ENCODE measurements around the gene GPI. TPM values are rescaled to one million over a fixed set of nuclear protein-coding genes. Genes with fewer than 3 reads are reported as not detected.
"Not testable (repeated sequence)": the region's sequence is repeated elsewhere in the genome, so short reads cannot be mapped to it uniquely, and the experiment has no call there.

Gene GPI
- polyA plus RNA-seq, 5 donors, result 73.2 to 114 (median 105) TPM

DNA sequence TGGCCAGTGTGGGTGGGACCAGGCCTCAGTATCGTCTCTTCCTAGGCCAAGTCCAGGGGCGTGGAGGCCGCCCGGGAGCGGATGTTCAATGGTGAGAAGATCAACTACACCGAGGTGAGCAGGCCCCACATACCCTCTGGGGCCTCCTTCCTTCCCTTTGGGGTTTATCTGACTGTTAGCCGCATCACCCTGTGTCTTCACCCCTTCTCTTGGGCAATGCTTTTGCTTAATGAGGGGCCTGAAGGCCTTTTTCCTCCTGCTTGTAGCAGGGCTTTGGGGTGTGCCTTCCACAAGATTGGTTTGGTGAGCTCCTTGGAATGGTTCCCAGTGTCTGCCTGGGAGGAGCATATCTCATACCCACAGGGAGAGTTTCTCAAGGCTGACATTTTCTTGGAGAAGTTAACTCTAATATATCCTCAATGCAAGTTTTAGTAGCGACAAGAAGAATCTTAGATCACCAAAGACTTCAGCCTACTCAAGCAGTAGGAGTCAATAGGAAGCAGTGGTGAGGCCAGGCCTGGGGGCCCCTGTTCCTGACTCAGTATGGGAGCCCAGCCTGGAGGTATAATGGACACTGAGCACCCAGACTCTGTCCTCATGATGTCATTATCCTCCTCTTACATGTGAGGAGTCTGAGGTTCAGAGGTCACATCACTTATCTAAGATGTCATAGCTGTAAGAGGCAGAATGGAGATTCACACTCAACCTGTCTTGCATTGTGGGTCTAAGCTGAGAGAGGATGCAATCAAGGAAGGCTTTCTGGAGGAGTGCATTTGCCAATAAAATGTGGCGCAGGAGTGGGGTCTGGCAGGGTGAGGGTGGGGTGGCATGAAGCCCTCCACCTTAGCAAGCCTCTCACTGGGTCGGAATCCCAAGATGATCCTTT, 2.0 kb downstream of the GPI start:
- no peak for DNase-seq

DNA sequence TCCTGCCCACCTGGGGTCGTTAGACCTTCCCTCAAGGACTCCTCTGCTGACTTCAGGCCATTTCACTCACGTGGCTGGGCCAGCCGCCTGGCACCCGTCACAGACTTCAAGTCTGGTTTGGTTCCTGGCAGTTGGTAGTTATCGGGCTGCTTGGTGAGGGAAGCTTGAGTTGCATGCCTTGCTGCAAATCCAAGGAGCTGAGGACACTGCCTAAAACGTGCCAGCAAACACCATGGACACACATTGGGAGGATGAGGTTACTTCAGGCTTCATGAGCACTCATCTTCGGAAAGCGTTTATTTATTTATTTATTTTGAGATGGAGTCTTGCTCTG, 2.6 kb downstream of the GPI start:
- DNase-seq, result no peak

DNA sequence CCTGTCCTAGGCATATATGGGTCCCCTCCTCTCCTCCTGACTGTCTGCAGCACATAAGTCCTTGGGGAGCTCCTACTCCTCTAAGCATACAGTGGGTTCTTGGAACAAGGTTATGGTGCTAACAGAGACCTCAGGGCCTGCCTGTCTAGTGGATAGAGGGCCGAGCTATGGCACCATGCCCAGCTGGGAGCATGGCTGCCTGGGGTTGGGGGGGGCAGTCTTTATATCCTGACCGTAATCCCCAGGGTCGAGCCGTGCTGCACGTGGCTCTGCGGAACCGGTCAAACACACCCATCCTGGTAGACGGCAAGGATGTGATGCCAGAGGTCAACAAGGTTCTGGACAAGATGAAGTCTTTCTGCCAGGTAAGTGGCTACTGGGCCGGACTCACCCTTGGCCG, 3.3 kb downstream of the GPI start:
- DNase-seq, result no peak

DNA sequence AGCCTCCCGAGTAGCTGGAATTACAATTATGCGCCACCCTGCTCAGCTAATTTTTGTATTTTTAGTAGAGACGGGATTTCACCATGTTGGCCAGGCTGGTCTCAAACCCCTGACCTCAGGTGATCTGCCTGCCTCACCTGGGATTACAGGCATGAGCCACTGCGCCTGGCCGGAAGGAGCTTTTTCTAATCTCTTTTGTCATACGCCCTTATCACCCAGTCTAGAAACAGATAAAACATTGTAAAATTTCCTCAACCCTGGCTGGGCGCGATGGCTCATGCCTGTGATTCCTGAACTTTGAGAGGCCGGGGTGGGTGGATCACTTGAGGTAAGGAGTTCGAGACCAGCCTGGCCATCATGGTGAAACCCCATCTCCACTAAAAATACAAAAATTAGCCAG, 4.2 kb downstream of the GPI start:
- DNase-seq, result not testable (repeated sequence)

DNA sequence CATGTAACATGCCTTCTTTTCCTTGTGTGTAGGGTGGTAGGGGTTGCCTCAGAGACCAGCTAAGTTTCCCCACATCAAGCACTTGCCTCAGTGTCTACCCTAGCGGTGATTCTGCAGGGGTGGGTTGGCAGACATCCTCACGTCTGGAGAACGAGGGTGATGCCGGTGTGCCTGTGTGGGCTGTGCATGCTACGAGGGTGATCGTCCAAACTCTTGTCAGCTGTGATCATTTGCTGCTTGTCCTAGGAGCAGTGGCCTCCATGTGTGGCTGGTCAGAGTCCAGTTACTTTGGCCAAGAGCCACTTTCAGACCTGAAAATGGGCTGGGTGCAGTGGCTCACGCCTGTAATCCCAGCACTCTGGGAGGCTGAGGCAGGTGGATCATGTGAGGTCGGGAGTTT, 5.1 kb downstream of the GPI start:
- DNase-seq, result no peak

DNA sequence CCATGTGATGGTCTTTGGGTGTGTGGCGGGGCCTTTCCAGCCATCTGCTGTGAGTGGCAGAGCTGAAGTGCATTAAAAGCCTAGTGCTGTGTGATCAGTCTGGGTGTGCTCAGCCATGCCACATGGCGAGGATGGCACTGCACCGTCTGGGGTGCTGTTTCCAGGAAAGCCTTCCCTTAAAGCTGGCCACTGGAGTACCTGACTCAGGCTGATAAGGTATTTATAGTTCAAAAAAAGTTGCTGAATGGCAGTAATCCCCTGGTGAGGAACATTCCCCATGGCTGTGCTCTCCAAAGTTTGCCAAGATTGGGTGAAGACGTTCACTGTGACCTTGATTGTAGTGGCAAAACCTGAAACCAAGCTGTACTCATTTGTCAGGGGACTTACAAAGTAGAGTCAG, 6.0 kb downstream of the GPI start:
- no peak for DNase-seq

DNA sequence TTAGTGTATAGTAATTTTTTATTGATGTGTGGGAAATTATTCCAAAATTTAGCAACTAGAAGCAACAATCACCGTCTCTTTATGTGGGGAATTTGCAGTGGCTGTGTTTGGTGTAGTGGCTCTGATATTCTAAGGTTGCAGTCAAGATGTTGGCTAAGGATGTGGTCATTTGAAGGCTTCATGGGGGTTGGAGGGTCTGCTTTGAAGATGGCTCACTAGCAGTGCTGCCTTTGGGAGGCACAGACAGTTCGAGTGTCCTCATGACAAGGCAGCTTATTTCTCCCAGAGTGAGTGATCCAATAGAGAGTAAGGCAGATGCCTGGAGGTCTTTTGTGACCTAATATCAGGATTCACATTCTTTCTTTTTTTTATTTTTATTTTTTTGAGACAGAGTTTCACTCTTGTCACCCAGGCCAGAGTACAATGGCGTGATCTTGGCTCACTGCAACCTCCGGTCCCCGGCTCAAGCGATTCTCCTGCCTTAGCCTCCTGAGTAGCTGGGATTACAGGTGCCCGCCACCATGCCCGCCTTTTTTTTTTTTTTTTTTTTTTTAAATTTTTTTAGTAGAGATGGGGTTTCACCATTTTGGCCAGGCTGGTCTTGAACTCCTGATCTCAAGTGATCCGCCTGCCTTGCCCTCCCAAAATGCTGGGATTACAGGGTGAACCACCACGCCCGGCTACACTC, 8.7 kb downstream of the GPI start:
- DNase-seq, result no peak

DNA sequence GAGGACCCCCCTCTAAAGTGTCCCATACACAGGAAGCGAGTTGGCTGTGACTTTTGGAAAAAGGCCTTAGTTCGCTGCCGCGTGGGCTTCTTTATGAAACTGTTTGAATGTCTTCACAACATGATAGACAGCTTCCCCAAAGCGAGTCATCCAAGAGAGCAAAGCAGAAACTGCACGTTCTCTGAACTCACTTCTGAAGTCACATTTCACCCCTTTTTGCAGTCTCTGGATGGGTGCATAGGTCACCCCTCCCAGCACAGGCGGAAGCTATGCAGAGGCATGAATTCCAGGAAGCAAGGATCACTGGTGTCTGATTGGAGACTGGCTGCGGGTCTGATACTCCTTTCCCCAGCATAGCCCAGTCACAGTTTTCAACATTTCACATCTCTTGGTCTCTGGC, 10.6 kb downstream of the GPI start:
- no peak for DNase-seq

DNA sequence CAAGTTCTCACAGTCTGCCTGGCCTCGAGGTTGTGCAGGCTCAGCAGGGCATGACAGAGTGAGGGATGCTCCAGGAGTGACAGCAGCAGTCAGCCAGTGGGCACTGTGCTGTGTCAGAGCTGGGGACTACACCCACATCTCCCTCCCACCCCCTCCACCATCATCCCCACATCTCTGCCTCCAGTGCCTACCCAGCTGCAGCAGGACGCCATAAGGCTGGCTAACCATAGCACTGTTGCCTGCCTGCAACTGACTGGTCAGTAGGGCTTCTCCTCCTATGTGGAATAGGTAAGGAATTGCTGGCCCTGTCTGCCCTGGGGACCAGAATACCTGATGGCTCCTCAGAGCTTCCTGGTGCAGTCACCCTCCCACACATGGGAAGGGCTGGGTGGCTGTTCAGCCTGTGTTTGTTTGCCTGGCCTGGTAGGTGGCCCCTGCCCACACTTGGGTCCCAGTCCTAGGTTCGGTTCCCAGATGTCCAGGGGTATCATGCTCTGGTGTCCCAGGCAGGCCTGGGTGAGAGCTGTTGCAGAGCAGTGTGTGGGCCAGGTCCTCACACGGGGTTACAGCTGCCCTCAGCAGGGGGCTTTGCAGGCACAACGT, 15.7 kb downstream of the GPI start:
- DNase-seq, result no peak

DNA sequence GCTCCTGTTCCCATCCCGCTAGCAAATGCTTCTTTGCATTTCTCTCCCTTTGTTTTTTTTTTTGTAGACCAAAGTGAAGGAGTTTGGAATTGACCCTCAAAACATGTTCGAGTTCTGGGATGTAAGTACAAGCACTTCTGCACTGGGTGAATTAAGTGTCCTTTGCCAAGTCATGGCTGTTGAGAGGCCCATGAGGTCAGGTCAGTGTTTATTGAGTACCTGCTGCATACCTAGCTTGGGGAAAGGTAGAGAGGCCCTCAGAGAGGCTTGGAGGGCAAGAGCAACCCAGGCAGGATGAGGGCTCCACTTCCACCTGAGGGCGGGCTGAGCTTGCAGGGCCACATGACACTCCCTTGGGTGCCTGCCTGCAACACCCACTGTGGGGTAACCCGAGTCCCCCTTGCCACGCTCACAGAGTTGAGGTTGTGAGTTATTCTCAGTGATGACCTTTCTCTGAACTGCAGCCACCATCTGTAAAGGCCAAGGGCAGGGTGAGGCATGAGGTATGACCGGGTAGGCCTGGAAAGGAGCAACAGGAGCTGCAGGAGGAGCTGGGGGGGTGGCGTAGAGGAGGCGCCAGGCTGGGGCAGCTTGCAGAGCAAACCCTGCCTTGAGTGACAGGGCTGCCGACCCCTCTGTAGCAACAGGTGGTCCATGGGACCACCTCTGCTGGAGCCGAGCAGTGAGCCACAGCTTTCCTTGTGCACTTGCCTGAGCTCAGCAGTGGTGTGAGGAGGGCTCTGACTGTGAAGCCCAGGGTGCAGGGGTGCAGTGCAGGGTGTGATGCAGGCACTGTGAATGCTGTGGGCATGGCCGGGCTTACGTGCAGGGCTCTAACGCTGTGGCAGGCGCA, 16.6 kb downstream of the GPI start:
- no peak for DNase-seq

DNA sequence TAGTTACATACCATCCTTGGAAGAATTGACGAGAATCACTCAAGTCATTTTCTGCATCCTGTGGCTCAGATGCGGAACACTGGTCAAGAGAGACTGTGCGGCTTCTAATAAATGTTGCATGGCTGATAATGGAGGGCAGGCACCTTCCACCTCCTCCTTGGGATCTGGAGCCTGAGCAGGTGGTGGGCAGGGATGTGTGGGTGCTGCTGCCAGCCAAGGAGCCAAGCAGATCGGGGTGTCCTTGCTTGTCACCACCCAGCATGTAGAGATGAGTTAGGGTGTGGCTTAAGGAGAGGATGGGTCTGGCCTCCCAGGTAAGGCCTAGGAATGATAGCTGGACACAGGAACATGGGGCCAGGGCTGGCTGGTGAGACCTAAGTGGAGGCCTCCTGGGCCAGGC, 17.5 kb downstream of the GPI start:
- no peak for DNase-seq

DNA sequence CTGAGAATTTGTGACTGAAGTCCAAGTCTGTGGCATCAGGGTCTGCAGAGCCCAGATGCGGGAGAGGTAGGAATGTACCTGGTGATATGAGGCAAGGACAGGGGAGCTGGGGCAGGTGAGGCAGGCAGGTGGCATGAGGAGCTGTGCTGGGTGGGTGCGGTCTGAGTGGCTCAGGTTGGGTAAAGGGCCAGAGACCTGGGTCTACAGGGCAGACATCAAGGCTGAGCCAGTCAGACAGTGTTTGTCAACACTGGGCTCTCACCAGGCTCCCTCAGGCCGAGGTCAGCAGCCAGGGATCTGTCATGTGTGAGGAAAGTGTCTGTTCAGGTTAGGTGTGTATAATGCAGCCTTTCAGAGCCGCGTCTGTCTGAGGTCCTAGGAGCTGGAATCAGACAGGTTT, 18.6 kb downstream of the GPI start:
- no peak for DNase-seq

DNA sequence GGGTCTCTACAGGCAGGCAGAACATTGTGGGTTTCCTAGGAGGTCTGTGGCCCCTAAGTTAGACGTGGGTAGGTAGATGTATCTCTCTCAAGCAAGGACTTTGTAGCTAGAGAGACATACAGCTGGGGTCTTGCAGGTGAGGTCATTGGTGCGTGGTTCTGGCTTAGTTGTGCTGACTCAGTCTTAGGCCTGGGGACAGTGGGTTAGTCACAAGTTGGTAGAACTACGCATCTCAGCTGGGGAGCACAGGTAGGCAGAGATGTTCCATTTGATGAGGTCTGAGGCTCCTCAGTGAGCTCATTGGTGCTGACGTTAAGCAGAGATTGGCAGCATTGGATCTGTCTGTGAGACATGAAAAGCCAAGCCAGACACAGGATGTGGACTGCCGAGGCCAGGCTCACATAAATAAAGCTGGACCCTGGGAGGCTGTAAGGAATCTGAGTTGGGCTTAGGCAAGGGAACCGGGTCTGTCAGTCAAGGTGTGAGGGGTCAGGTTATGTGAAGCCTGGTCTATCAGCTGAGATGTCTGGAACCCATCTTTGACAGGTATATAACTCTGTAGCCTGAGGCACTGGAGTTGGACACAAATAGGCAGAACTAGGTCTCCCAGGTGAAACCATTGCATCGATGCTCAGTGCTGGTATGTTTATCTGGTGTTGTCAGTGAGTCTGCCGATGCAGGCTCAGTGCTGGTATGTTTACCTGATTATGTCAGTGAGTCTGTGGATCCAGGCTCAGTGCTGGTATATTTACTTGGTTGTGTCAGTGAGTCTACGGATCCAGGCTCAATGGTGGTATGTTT, 21.8 kb downstream of the GPI start:
- DNase-seq, result no peak

DNA sequence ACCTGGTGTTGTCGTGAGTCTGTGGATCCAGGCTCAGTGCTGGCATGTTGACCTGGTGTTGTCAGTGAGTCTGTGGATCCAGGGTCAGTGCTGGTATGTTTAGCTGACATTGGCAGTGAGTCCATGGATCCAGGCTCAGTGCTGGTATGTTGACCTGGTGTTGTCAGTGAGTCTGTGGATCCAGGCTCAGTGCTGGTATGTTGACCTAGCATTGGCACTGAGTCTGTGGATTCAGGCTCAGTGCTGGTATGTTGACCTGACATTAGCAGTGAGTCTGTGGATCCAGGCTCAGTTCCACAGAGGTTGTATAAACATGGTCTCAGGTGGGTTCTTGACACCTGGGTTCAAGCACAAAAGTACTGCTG, 22.4 kb downstream of the GPI start:
- no peak for DNase-seq

DNA sequence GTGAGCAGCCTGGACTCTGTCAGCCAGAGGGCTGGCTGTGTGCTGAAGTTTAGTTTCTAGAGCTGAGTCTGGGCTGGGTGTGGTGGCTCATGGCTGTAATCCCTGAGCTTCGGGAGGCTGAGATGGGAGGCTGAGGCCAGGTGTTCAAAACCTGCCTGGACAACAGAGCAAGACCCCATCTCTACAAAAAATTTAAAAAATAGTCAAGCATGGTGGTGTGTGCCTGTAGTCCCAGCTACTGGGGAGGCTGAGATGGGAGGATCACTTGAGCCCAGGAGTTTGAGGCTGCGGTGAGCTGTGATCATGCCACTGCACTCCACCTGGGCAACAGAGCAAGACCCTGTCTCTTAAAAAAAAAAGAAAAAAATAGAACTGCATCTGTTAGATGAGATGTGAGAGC, 23.7 kb downstream of the GPI start:
- not testable (repeated sequence) for DNase-seq

DNA sequence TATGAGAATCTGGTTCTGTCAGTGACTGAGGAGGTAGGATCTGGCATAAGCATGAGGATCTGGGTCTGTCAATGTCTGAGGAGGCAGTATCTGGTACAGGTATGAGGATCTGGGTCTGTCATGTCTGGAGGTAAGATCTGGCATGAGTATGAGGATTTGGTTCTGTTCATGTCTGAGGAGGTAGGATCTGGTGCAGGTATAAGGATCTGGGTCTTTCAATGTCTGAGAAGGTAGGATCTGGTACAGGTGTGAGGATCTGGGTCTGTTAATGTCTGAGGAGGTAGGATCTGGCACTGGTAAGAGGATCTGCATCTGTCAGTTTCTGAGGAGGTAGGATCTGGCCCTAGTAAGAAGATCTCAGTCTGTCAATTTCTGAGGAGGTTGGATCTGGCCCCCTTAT, 26.8 kb downstream of the GPI start:
- no peak for DNase-seq

DNA sequence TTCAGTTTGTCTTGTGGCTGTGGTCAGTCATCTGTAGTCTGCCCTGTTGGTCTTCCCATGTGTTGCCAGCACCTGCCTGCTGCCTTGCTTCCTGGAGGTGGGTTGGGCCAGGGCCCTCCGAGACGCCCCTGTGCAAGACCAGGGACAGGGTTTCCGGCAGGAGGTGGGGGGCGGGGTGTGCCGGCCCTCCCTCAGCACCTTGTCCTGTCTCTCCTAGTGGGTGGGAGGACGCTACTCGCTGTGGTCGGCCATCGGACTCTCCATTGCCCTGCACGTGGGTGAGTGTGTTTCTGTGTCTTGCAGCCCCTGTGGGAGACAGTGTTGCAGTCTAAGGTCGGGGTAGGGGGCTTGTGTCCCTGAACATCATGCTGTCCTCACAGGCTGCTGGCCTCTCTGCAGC, 28.0 kb downstream of the GPI start:
- no peak for DNase-seq

DNA sequence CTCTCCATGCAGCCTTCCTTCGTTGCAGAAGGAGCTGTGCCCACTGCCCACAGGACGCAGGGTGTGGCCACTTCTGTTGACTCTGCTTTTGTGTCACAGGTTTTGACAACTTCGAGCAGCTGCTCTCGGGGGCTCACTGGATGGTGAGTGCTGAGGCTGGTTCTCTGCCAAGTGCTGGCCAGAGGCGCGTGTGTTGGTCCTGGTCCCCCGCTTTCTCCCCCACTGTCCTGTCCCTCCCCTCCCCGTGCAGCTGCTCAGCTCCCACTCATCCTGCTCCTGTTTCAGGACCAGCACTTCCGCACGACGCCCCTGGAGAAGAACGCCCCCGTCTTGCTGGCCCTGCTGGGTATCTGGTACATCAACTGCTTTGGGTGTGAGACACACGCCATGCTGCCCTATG, 28.6 kb downstream of the GPI start:
- DNase-seq, result no peak

DNA sequence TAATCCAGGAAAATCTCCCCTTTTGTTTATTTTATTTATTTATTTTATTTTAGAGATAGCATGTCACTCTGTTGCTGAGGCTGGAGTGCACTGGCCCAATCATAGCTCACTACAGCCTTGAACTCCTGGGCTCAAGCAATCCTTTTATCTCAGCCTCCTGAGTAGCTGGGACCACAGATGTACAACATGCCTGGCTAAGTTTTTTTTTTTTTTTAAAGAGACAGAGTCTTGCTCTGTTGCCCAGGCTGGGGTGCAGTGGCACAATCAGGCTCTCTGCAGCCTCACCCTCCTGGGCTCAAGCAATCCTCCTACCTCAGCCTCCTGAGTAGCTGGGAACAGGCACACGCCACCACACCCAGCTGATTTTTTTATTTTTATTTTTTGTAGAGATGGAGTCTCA, 32.9 kb downstream of the GPI start:
- no peak for DNase-seq

DNA sequence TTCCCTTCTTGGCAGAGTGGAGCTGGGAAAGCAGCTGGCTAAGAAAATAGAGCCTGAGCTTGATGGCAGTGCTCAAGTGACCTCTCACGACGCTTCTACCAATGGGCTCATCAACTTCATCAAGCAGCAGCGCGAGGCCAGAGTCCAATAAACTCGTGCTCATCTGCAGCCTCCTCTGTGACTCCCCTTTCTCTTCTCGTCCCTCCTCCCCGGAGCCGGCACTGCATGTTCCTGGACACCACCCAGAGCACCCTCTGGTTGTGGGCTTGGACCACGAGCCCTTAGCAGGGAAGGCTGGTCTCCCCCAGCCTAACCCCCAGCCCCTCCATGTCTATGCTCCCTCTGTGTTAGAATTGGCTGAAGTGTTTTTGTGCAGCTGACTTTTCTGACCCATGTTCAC, 34.9 kb downstream of the GPI start:
- DNase-seq, result no peak

DNA sequence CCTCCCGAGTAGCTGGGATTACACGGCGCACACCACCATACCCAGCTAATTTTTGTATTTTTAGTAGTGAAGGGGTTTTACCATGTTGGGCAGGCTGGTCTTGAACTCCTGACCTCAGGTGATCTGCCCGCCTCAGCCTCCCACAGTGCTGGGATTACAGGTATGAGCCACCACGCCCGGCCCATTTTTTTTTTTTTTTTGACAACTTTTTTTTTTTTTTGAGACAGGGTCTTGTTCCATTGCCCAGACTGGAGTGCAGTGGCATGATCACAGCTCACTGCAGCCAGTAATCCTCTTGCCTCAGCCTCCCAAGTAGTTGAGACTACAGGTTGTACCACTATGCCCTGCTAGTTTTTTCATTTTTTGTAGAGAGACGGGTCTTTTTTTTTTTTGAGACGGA, 35.8 kb downstream of the GPI start:
- DNase-seq, result not testable (repeated sequence)

All from right lung (tissue), 5 donors.